ENCODE data around the gene C15orf62.

Gene C15orf62

DNA sequence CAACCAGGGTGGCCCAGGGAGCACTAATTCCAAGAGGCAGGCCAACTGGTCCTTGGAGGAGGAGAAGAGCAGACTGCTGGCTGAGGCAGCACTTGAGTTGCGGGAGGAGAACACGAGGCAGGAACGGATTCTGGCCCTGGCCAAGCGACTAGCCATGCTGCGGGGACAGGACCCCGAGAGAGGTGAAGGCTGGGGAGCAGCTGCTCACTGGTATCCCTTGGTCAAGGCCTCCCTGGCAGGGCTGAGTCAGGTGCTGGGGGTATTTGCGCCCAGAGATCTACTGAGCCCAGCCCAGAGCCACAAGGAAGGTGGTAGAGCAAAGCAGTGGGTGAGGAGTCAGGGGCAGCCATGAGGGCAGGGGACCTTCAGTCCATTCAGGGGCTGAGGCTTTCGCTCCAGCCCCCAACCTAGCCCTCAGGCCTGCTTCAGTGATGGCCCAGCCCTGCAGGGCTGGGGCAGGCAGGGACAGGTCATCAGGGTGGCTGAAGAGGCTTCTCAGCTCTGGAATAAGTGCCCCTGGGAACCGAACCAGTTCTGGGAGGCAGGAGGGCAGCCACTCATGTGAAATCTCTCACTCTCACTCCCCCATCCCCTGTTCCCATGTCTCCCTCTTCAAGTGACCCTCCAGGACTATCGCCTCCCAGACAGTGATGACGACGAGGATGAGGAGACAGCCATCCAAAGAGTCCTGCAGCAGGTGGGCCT lies 43.1 kb downstream of the C15orf62 start:
- no peak for DNase-seq

DNA sequence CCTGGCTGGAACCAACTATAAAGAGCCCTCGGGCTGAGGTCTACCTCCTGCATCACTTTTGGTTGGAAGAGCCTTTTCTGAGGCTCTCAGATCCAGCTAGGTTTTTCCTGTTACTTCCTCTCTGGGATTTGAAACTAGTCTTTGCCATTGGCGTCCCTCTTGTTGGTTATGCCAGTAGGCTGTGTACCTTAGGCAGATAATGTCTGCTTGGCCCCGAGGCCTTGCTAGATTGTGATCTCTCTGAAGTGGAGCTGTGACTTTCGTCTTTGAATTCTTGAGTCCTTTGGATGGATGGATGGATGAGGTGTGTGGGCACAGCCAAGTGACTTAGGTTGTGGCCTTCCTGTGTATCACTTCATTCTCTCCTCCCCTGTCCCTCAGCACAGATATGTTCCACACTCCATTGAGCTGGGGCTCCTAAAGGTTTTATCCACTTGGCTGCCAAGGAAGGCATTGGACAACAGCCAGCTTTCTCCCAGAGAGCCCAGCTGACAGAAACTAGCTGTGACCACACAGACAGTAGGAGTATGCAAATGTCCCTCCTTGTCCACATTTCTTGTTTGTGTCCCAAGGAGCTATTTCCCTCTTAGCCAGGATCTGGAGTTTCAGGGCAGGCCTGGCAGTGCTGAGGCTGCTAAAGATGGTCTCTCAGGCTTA lies 45.4 kb downstream of the C15orf62 start:
- DNase-seq: peak in 12 of 56 donors; percentile 1 to 19 (median 8)

- no peak for DNase-seq
These were observed 49.3 kb downstream of the C15orf62 start for GRCh38 chr15:40819048-40819447.

- DNase-seq: no peak
These were observed 51.4 kb downstream of the C15orf62 start for GRCh38 chr15:40821195-40821594.

Data from nucleus accumbens (tissue), 56 donors.